Ishikawa (cell line): ENCODE results near the gene KLKB1.

Experiments
- NFIC ChIP-seq: IDR thresholded peaks from 2 replicates; pipeline ENCODE4 v1.6.1; 2012
- ZBTB7A ChIP-seq: IDR thresholded peaks from 2 replicates; pipeline ENCODE4 v1.6.1; 2012; ENCODE audit warnings: low read depth
- TF ChIP-seq, protein P1 (sequence below): IDR thresholded peaks from 2 replicates; pipeline ENCODE4 v1.6.1; 2012; ENCODE audit warnings: low read depth, mild to moderate bottlenecking

DNA sequence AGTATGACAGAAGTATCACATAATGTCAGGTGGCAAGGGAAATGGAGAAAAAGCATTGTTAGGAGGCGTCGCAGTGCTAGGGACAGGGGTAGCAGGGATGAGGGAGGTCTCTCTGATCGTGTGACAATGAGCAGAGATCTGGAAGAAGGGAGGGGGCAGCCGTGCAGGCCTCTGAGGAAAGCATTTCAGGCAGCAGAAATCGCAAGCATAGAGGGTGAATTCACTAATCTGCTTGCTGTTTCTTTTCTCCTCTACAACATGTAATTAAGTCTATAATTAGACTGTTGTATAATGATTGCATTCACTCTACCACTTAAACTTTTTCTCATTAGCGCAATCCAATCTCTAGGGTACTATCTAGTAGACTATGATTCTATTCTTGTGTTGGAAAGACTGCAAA is 26.8 kb upstream of the KLKB1 start:
- TF ChIP-seq NFIC (no peak), ZBTB7A (no peak)
- TF ChIP-seq, protein P1, sequence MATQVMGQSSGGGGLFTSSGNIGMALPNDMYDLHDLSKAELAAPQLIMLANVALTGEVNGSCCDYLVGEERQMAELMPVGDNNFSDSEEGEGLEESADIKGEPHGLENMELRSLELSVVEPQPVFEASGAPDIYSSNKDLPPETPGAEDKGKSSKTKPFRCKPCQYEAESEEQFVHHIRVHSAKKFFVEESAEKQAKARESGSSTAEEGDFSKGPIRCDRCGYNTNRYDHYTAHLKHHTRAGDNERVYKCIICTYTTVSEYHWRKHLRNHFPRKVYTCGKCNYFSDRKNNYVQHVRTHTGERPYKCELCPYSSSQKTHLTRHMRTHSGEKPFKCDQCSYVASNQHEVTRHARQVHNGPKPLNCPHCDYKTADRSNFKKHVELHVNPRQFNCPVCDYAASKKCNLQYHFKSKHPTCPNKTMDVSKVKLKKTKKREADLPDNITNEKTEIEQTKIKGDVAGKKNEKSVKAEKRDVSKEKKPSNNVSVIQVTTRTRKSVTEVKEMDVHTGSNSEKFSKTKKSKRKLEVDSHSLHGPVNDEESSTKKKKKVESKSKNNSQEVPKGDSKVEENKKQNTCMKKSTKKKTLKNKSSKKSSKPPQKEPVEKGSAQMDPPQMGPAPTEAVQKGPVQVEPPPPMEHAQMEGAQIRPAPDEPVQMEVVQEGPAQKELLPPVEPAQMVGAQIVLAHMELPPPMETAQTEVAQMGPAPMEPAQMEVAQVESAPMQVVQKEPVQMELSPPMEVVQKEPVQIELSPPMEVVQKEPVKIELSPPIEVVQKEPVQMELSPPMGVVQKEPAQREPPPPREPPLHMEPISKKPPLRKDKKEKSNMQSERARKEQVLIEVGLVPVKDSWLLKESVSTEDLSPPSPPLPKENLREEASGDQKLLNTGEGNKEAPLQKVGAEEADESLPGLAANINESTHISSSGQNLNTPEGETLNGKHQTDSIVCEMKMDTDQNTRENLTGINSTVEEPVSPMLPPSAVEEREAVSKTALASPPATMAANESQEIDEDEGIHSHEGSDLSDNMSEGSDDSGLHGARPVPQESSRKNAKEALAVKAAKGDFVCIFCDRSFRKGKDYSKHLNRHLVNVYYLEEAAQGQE = no peak
